Activated CD4-positive, alpha-beta T cell treated with anti-CD3 and anti-CD28 coated beads for 24 hours (primary cell): ENCODE data around the gene PEX11A.

Experiments
- DNase-seq, 2 donors: peaks; one replicate each; pipeline ENCODE4 v3.0.0-alpha.2; 2020; ENCODE audit warnings: low read depth in 2 of 2

The PEX11A gene

DNA sequence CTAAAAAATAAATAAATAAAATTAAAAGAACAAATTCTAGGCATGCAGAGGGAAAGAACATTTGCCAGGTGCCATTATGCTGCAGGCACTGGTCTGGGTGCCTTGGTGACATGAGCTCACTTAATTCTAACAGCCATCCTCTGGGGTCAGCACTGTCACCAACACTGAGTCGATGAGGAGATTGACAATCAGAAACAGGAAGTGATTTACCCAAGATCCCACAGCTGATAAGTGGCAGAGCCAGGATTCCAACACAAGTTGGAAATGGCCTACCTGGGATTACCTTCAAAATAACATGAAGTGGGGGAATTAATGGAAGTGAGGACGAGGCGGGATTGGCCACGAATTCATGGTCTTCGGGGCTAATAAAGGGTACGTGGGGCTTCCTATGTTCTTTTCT, 14.9 kb downstream of the PEX11A start:
- no peak for DNase-seq

DNA sequence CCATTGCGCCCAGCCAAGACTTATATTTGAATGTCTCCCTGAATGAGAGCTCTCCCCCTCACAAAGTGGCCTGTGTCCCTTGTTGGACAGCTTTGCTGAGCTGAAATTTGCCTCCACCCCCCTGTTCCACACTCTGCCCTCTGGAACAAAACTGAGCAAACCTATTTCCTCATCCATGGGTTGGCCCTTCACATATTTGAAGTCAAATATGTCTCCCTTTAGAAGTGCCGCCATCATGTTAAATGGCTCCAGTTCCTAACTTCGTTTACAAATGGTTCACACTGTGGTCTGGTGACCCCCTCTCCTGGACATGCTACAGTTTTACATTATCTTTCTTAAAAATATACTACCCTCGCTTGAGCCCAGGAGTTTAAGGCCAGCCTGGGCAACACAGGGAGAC, 16.0 kb downstream of the PEX11A start:
- DNase-seq, result no peak

DNA sequence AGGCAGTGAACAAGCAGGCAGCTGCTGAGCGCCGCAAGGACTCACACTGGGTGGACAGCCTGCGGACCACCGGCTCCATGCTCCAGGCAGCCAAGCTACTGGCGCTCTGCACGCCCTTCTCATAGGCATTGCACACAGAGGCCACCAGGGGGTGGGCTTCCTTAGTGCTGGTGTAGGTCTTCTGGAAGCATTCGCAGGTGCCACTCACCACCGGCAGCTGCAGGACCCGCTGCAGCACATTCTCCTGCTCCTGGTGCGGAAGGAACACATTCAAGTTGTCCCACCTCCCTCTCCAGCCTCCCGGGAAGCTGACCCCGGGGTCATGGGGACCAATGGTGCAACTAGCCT, 17.4 kb downstream of the PEX11A start:
- DNase-seq, result no peak

DNA sequence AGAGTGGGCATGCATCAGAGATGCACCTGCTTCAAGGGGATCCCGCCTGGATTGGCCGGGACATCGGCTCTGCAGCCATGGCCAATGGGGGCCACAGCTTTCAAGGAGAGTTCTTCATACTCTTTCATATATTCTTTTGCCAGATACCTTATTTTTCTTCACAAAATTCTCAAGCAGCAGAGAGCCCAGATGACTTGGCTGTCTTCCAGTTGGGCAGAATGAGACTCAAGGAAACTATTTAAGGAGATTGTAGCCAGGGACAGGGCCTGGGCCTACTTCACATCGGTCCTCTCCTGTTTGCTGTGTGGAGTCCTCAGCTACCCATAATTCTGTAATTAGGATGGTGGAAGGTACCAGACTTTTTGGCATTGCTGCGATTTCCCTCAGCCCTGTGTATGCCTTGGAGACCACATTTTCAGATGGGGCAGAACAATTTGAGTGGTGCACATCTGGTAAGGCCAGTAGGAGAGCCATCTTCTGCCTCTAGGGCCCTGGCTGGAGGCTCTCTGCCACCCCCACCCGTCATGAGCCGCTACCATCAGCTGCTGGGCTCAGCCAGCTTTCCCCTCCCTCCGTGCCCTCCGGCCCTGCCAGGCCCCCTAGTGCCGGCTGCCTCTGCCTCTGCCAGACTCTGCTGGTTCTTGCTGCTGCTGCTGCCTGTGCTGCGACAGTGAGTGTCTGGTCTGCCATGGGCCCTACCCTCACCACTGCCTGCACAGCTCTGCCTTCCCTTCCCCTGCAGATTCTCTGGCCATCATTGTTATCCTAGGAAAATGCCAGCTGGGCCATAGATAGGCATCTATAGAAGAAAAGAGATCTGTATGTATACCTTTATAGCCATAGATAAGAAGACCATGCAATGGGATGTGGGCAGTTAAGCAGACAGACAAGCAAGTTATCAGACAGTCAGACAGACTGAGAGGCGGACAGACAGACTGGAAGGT, 18.1 kb downstream of the PEX11A start:
- DNase-seq, result no peak

DNA sequence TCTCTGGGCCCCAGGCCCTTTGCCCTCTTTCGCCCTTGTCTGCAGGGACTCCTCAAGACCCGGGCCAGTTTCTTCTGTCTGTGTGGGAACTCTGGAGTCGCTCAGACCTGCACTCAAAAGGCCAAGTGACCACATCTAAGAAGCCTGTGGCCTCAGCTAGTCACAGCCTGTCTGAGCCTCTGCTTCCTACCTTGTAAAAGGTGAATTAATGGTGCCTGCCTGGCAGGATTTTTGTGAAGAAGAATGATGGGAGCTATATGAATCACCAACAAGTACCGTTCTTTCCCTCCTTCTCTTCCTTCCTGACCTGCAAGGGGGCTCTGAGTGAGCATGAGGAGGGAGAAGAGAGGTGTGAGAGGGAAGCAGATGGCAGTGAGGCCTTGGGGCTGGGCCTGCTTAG, 18.9 kb downstream of the PEX11A start:
- DNase-seq, result no peak

DNA sequence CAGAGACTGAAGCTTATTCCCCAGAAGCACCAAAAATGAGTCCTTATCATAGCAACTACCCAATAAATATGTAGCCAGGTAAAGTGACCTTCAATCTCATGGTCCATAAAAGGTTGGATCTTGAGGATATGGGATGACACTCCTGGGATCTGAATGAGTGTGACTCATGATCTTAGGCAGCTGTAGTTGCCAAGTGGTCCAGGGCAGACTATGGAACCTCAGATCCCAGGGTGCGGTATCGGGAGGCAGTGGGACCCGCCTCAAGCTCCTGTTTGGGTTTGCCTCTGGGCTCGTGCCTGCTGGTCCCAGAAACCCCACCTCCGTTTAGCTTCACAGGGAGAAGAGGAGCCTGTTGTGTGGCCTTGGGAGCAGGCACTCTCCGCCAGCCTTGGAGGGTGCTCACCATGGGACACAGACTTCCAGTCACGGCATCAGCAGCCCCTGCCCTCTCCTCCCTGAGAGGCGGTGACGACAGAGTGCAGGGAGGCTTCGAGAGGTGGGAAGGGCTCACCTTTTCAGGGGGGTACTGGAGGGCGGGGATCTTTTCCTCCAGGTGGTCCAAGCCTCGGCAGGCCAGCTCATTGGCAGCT, 19.5 kb downstream of the PEX11A start:
- no peak for DNase-seq

DNA sequence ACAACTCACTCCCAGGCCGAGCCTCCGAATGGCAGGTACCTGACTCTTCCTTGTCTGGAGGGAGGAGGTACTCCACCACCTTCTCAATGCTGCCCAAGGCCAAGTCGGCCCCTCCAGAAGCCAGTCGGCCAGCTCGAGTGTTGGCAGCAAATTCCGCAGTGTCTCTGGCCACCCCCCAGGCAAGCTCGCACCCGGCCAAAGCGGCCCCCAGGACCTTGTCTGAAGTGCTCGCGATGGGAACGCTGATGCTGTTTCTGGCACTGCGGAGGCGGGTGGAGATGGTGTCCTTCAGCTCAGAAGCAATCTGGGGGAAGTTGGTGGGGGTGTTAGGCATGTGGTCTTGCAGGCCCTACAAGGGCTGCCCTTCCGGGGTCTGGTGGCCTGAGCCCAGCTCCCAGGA, 20.6 kb downstream of the PEX11A start:
- DNase-seq, result no peak

DNA sequence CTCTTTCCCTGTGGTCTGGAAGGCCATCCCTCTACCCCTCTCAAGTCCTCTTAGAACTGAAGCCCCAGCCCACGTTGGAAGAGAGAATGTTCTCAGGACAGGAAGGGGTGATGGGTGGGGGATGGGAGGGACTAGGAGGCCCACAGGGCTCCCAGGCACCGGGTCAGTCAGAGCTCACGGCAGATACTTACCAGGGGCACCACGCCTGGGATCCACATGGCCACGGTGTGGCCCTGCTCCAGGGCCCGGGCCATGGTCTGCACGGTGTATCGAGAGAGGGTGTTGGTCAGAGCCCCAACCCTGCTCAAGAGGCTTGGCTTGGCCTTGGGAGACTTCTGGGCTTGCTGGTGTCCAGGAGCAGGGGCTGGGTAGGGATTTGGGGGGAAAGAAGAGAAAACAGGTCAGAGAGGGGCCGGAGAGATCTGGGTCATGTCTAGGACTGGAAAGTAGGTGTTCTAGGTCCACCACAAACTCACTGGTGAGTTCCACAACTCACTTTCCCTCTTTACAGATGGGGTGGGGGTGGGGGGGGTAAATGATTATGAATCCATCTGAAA, 21.2 kb downstream of the PEX11A start:
- no peak for DNase-seq

DNA sequence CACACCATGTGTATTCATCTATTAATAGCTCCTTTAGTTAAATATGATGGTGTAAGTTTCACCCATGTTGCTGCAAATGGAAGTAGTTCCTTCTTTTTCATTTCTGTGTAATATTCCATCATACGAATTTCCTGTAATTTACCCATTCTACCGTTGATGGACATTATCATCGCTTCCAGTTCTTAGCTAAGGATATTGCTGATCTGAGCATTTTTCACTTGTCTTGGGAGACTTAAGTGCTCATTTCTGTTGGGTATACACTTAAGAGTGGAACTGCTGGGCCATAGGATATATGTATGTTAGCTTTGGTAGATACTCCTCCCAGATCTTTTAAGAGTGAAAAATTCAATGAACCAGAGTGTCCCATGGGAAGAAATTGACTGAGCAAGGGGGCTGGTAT, 22.4 kb downstream of the PEX11A start:
- DNase-seq, result no peak

DNA sequence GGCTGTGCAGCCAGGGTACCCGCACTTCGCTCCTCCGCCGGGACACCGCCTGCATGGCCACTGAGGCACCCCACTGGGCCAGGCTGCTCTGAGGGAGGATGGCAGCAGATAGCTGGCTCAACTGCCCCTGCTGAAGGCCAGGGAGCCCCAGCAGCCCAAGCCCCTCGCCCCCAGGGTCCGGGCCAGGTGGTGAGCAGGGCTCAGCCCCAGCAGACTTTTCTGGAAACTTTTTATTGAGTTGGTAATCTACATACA, 22.9 kb downstream of the PEX11A start:
- DNase-seq, result no peak

DNA sequence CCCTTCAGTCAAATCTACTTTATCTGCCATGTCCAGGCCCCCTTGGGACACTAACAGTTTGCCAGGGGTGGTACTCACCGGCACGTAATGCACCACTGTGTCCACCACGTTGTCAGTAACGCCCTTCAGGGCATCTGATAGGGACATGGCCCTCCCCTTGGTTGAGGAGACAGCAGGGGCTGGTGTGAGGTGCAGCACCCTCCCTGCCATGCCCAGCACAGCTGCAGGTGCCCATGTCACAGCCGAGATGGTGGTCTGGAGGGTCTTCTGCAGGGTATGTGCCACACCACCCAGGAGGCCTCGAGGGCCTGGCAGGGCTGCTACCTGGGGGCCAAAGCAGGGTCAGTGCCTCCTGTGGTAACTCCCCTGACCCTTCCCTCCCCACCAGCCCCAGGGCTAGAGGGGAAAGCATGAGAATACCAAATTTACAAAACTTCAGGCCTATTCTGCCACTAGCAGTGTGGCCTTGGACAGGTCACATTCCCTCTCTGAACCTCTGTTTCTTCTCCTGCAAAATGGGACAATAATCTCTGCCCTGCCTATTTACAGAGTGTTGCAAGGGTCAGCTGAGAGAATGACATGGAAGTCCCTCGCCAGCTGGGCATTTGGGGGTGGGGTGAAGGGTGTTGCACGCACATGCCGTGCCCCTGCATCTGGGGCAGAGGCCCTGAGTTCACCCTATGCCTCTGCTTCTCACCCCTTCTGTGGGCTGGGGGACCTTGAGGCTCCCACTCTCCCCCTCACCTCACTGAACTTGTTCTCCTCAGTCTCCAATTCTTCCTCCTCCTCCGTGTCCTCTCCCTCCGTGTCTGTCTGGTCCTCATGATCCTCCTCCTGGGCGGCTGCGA, 23.5 kb downstream of the PEX11A start:
- DNase-seq, result no peak

DNA sequence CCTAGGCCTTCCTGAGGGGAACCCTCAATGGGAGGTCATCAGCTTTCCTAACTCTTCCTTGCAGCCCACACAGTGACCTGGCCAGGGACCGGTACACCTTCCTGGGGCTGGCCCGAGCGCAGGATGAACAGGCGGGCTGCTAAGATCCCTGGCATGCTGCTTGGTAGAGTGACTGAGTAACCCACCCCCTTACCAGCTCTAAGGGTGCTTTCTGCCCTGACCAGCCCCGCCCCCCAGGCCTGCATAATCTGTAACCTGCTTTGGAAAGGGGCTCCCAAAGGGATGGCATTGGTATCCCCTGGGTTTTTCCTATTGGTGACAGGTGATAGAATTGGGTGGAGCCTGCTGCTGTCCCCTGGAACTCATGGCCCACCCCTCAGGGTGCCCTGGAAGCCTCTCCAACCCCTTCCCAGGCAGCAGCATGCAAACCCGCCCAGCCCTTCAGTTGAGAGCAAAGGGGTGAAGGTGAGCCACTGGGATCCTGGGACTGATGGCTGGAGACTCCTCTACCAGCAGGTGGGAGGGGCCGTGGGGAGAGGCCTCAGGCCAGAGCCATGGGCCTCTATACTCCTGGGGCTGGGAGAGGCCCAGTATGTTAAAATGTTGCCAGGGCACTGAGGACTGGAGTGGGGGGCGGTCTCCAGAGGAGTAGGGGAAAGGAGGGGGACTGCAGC, 24.2 kb downstream of the PEX11A start:
- DNase-seq, result no peak

DNA sequence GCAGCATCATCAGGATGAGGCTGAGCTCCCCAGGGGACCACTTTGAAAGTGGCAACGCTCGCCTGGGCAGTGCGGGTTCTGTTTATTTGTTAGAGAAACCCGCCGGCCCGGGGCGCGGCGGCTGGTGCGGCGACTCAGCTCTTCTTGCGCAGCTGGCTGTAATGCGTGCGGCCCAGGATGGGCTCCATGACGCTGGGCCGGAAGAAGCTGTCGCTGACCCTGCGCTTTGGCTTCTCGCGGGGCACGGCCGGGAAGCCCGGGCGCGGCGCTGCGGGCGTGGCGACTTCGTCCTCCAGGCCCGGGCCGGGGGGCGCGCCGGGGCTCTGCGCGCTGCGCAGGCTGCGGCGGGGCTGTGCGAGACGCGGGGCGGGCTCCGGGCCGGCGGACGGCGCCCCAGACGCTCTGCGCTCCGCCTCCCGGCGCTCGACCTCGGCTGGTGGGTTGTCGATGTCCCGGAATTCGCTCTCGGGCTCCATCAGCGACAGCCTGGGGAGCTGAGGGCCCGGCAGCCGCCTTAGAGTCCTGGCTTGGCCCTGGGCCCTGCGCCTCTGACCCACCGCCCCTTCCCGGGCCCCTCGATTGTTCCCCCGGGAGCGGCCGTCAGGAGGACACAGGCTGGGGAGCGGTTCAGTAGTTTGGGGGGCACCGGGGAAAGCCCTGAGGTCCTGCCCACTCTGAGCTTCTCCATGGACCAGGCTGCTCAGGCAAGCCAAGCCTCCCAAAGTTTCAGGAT, 24.9 kb downstream of the PEX11A start:
- no peak for DNase-seq

DNA sequence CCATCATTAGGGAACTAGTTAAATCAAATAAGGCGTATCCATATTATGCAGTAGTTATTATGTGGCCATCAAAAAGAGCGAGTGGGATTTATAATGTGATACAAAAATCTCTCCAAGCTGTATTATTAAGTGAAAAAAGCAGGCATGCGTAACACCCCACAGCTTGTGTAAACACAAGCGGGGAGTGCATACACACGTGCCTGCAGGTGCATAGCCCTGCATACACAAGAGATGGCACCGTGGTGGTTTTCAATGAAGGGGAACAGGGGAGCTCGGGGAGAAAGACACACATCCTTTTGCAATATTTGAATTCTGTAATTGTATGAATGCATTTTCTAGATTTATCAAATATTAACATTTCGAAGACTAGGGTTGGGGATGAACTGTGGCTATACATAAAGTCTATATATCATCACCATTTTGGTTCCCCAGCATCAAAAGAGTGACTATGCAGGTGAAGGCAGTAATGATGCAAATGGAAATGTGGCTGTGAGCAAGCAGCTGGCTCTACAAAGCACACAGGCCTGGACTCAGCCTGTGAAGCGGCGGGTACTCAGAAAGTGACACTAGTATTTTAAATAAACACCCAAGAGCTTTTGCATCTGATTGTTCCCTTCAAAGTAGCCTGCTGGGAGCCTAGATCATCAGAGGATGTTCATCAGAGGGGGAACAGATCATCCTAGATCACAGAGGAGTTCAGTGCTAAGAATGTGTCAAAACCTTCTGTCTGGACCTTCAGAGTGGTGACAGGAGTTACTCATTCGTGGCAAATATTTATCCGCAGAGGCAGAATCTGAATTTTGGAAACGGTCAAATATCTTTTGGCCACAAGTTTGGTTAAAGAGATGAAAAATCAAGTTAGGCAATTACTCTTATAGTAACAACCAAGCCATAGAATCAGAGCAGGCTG, 25.9 kb downstream of the PEX11A start:
- no peak for DNase-seq

DNA sequence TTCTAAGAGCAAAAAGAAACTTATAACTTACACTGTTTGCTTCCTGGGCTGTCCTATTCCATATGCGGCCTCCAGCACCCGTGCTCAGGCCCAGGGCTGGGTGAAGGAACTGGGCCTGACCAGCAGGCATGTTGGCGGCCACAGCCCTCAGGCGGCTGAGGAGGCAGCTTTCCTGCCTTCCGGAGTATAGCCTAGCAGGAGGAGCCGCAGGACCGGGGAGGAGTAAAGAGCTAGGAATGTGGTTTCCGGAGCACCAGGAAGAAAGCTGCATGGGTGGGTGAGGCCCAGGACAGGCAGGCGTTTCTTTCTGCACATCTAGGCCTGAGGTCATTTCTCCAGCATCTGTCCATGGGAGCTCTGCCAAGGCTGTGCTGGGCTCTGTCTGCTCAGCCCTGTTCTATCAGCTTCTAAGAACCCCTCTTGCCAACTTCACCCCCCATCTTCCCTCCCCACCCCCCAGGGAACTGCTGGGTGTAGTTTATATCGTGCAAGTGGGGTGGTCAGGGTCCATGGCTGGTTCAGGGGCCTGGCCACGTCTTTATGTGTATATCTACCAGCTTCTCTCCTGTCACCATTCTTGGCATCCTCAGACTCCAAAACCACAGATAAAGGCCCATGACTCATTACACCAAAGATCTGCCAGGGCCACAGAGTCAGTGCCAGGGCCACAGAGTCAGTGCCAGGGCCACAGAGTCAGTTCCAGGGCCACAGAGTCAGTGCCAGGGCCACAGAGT, 27.5 kb downstream of the PEX11A start:
- no peak for DNase-seq

DNA sequence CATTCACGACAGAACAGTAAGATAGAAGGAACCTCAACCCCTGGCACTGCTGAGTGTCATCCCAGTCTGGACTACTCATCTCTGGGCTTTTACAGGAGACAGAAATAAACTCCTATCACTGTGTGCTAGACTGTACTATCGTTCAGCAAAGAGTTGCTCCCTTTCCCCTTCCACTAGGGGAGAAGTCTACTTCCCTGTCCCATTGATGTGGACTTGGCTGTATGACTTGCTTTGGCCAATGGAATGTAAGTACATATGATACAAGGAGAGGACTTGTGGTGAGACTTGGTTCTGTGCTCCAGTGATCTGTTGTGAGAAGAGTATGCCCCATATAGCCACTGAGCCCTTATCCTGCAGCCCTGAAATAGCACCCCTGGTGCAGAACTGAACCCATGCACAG, 30.0 kb downstream of the PEX11A start:
- no peak for DNase-seq

DNA sequence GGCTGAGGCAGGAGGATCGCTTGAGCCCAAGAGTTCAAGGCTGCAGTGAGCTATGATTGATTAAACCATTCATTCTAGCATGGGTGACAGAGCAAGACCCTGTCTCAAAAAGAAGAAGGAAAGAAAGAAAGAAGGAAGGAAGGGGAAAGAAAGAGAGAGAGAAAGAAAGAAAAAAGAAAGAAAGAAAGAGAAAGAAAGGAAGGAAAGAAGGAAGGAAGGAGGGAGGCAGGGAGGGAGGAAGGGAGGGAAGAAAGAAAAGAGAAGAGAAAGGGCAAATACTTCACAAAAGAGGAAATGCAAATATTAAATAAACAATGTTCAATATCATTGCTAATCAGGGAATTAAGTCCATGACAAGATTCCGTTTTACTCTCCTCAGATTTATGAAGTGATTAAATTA, 31.3 kb downstream of the PEX11A start:
- DNase-seq, result no peak

DNA sequence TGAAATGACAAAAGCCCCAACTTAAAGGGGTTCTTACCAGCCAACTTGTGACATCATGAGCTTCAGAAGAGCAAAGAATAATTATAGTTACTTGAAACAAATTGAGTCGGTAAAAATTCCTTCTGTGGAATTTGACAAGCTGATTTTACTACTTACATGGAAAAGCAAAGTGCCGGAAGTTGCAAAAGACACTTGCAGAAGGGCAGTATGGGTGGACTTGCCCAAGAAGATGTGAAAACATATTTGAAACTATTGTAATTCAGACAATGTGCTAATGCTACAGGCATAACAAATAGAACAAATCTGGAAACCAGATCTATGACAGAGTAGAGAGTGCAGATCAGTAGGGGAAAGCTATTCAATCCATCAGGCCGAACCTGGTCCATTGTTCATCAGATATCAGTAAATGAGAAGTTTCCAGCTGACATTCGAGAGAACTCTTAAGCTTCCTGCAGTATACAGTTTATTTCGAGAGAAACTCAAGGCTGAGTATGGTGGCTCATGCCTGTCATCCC, 32.8 kb downstream of the PEX11A start:
- no peak for DNase-seq

DNA sequence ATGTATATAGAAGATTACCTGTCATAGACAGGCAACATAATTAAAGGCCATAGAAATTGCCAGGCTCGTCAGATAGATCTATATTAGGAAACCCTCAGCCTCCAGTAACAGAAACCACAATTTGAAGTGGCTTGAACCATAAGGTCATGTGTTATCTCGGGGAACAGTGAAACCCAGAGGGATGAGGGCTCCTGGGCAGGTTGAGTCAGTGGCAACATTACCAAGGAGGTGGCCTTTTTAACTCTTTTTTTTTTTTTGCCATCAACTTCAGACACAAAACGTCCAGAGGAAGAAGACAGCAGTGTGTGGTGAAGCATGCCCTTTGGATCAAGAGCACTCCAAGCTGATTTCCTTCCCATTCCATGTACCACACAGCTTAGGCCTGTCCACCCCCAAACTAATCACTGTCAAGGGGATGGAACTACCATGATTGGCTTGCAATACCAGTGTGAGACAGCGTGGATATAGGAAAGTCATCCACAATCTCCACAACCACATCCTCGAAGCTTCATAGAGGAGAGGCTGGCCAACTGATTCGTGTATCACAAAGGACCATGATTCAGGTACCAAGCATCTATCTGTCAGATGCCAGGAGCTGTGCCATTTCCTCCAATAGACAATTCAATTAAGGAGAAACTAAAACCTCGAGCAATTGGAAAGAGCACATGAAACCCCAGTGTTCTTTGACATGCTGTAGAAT, 34.3 kb downstream of the PEX11A start:
- no peak for DNase-seq
